IMR-90 (cell line): ENCODE data around the gene AGBL1. TPM values are rescaled to one million over a fixed set of nuclear protein-coding genes. Genes with fewer than 3 reads are reported as not detected.

Experiments used
- ATAC-seq: fragments of 200-7000 bp; cut with Tn5 transposase; 2 replicates; pipeline ENCODE4 v1.9.1; 2020; ENCODE audit warnings: low read depth, mild to moderate bottlenecking, moderate library complexity
- BruUV-seq: library from RNA; stranded (reverse); fragments of 400-500 nt; replicated peaks from 2 replicates; lab custom pipeline; 2021; lab: Mats Ljungman, UMichigan
- CTCF ChIA-PET: fragments of 300-600 bp; formaldehyde crosslinking; extraction: SDS; loops from one replicate; lab custom pipeline; 2021; ENCODE audit warnings: antibody characterized with exemption; lab: Yijun Ruan, JAX
- POLR2A ChIA-PET: fragments of 300-600 bp; sonication (Branson Sonifier 250); formaldehyde crosslinking; loops from one replicate; lab custom pipeline; 2022; ENCODE audit warnings: antibody characterized with exemption; ENCODE audit not compliant: unreplicated experiment; lab: Charles Lee
- DNase-seq: peaks from one replicate; pipeline ENCODE4 v3.0.0; 2013
- H2AFZ ChIP-seq: replicated peaks from 2 replicates; pipeline ENCODE3; 2013; ENCODE audit warnings: low read length, mild to moderate bottlenecking; ENCODE audit not compliant: poor library complexity
- H2AK5ac ChIP-seq: 2 replicates; pipeline ENCODE4 v1.6.1; 2013; ENCODE audit warnings: low read depth, low read length, inconsistent platforms
- H2AK9ac ChIP-seq: replicated peaks from 2 replicates; pipeline ENCODE3; 2013; ENCODE audit warnings: mild to moderate bottlenecking, low read depth, low read length, moderate library complexity; ENCODE audit not compliant: poor library complexity
- H2BK120ac ChIP-seq: 2 replicates; pipeline ENCODE4 v1.6.1; 2013; ENCODE audit warnings: low read depth, low read length, inconsistent platforms
- H2BK15ac ChIP-seq: 3 replicates; pipeline ENCODE4 v1.6.1; 2013; ENCODE audit warnings: low read depth, low read length, inconsistent platforms
- H2BK20ac ChIP-seq: 2 replicates; pipeline ENCODE4 v1.6.1; 2013; ENCODE audit warnings: low read depth, mild to moderate bottlenecking, inconsistent platforms, low read length, moderate library complexity
- H2BK5ac ChIP-seq: 2 replicates; pipeline ENCODE4 v1.6.1; 2013; ENCODE audit warnings: mild to moderate bottlenecking, low read depth, low read length, inconsistent platforms; ENCODE audit not compliant: poor library complexity, severe bottlenecking
- H3K14ac ChIP-seq: replicated peaks from 2 replicates; pipeline ENCODE4 v1.6.1; 2013; ENCODE audit warnings: low read depth, low read length, inconsistent platforms
- H3K18ac ChIP-seq: 2 replicates; pipeline ENCODE4 v1.6.1; 2013; ENCODE audit warnings: low read depth, low read length, control low read depth
- H3K23ac ChIP-seq: 2 replicates; pipeline ENCODE4 v1.6.1; 2013; ENCODE audit warnings: low read depth, low read length, inconsistent platforms
- H3K27ac ChIP-seq: 2 replicates; pipeline ENCODE4 v1.5.1; 2013; ENCODE audit warnings: mild to moderate bottlenecking, control low read depth, low read length; ENCODE audit not compliant: insufficient read depth
- H3K27me3 ChIP-seq: 2 replicates; pipeline ENCODE4 v1.6.1; 2013; ENCODE audit warnings: low read length; ENCODE audit not compliant: control insufficient read depth, insufficient read depth
- H3K36me3 ChIP-seq: 2 replicates; pipeline ENCODE4 v1.6.1; 2013; ENCODE audit warnings: low read length, mixed read lengths; ENCODE audit not compliant: control insufficient read depth, insufficient read depth
- H3K4ac ChIP-seq: 2 replicates; pipeline ENCODE4 v1.6.1; 2013; ENCODE audit warnings: low read depth, low read length, inconsistent platforms
- H3K4me1 ChIP-seq: 2 replicates; pipeline ENCODE4 v1.6.1; 2013; ENCODE audit warnings: low read length, mixed read lengths; ENCODE audit not compliant: control insufficient read depth, insufficient read depth
- H3K4me2 ChIP-seq: 2 replicates; pipeline ENCODE4 v1.6.1; 2013; ENCODE audit warnings: low read depth, mild to moderate bottlenecking, control low read depth, low read length, moderate library complexity
- H3K4me3 ChIP-seq: 2 replicates; pipeline ENCODE4 v1.5.1; 2013; ENCODE audit warnings: low read depth, mild to moderate bottlenecking, control low read depth, low read length, moderate library complexity; ENCODE audit not compliant: insufficient read depth
- H3K56ac ChIP-seq: 2 replicates; pipeline ENCODE4 v1.6.1; 2013; ENCODE audit warnings: low read length, inconsistent platforms; ENCODE audit not compliant: insufficient read depth; ENCODE audit errors: extremely low read depth
- H3K79me1 ChIP-seq, 2 experiments: 2 replicates each; pipeline ENCODE4 v1.6.1; 2013; ENCODE audit warnings: low read length in 2 of 2, inconsistent platforms in 1 of 2, low read depth in 1 of 2
- H3K9ac ChIP-seq: 2 replicates; pipeline ENCODE4 v1.6.1; 2013; ENCODE audit warnings: low read depth, low read length, control low read depth
- H3K9me1 ChIP-seq: 2 replicates; pipeline ENCODE4 v1.6.1; 2013; ENCODE audit warnings: low read length, inconsistent platforms; ENCODE audit not compliant: insufficient read depth
- H3K9me3 ChIP-seq: 2 replicates; pipeline ENCODE4 v1.6.1; 2013; ENCODE audit warnings: low read length; ENCODE audit not compliant: control insufficient read depth, insufficient read depth
- H4K20me1 ChIP-seq: 2 replicates; pipeline ENCODE4 v1.6.1; 2013; ENCODE audit warnings: low read length, inconsistent platforms; ENCODE audit not compliant: insufficient read depth
- H4K5ac ChIP-seq: 2 replicates; pipeline ENCODE4 v1.6.1; 2013; ENCODE audit warnings: mild to moderate bottlenecking, low read depth, low read length, control low read depth
- H4K8ac ChIP-seq, 2 experiments: 2 replicates each; pipeline ENCODE4 v1.6.1; 2013; ENCODE audit warnings: low read depth in 2 of 2, low read length in 2 of 2, control low read depth in 1 of 2, inconsistent platforms in 1 of 2
- H4K91ac ChIP-seq: 2 replicates; pipeline ENCODE4 v1.6.1; 2013; ENCODE audit warnings: low read depth, low read length, inconsistent platforms; ENCODE audit not compliant: insufficient read depth
- BHLHE40 ChIP-seq: fragments of 150-350 bp; IDR thresholded peaks from 2 replicates; pipeline ENCODE4 v1.6.1; 2016; ENCODE audit warnings: mild to moderate bottlenecking, low read depth, low read length
- CEBPB ChIP-seq: IDR thresholded peaks from 2 replicates; pipeline ENCODE4 v1.6.1; 2012; ENCODE audit warnings: low read depth, low read length, improper control_type of control experiment
- NFE2L2 ChIP-seq: fragments of 150-350 bp; IDR thresholded peaks from 2 replicates; pipeline ENCODE4 v1.6.1; 2016; ENCODE audit warnings: low read depth, mild to moderate bottlenecking, low read length
- POLR2A ChIP-seq: IDR thresholded peaks from 2 replicates; pipeline ENCODE4 v1.6.1; 2012; ENCODE audit warnings: mild to moderate bottlenecking, low read depth, low read length
- RCOR1 ChIP-seq: IDR thresholded peaks from 2 replicates; pipeline ENCODE4 v1.6.1; 2012; ENCODE audit warnings: mild to moderate bottlenecking, low read length, improper control_type of control experiment; ENCODE audit not compliant: insufficient replicate concordance
- SMC3 ChIP-seq: fragments of 150-350 bp; IDR thresholded peaks from 2 replicates; pipeline ENCODE4 v1.6.1; 2016; ENCODE audit warnings: low read depth, mild to moderate bottlenecking, antibody characterized with exemption, low read length, moderate library complexity
- WGBS, 2 experiments: methylation state at CpG; one replicate each; pipeline versions ENCODE4 v1.1.5 to v1.1.7; 2013; ENCODE audit warnings: missing lambda C conversion rate in 2 of 2; ENCODE audit not compliant: insufficient read length in 1 of 2; ENCODE audit errors: extremely low coverage in 2 of 2; 5-methylcytosine and 5-hydroxymethylcytosine counted together
- dilution Hi-C: fragments of 300-500 bp; cut with HindIII; formaldehyde crosslinking; loops from one replicate; pipeline ENCODE4 v1.14.3; 2018; ENCODE audit warnings: low sequenced_read_pairs; ENCODE audit not compliant: unreplicated experiment
- in situ Hi-C: fragments of 300-500 bp; cut with MboI; formaldehyde crosslinking; loops from 3 replicates; pipeline ENCODE4 v1.14.3; 2019; ENCODE audit warnings: low sequenced_read_pairs, inconsistent platforms, mixed read lengths
- intact Hi-C: fragments of 100-400 bp; cut with micrococcal nuclease; formaldehyde crosslinking; loops from 2 replicates; pipeline ENCODE4 v1.10.0; 2022
- polyA plus RNA-seq, 3 experiments: library from polyadenylated mRNA; depleted of rRNA; stranded (reverse); fragments of >200 nt; gene quantifications; 2 replicates each; pipeline ENCODE4 v1.2.3, GENCODE V29; 2012; ENCODE audit warnings: low replicate concordance in 1 of 3
- total RNA-seq: library from RNA; depleted of rRNA; stranded (reverse); fragments of >200 nt; gene quantifications from 2 replicates; pipeline ENCODE4 v1.2.3, GENCODE V29; 2012

Gene AGBL1
- total and polyA plus RNA-seq, 2 of the 4 experiments (the other 2 are of a cell fraction): not detected

GRCh38 chr15:86837294-86838061 lies 757.8 kb downstream of the AGBL1 start:
- no peak overlapping the region for H3K4ac ChIP-seq
- WGBS, 2 experiments: no CpG with 5 or more reads among the region's 4 CpGs

More at GRCh38 chr15:86837294-86838061, 757.8 kb downstream of the AGBL1 start:
- Histone ChIP-seq H3K27ac (no peak overlapping the region), H3K27me3 (no peaks in the 10 kb centered on the region), H3K79me1 (no peaks in the 10 kb centered on the region), H3K4me3 (no peak overlapping the region), H3K14ac (no peak overlapping the region), H3K56ac (no peak overlapping the region), H3K36me3 (no peaks in the 10 kb centered on the region), H2BK20ac (no peak overlapping the region), H3K23ac (no peak overlapping the region), H3K9me1 (no peaks in the 10 kb centered on the region), H3K4me1 (no peaks in the 10 kb centered on the region), H4K5ac (no peak overlapping the region), H2BK5ac (no peak overlapping the region), H4K91ac (no peak overlapping the region), H3K9me3 (peaks cover 9% of the 10 kb centered on the region), H3K9ac (no peak overlapping the region), H3K18ac (no peak overlapping the region), H2AFZ (no peak overlapping the region), H4K20me1 (no peaks in the 10 kb centered on the region), H4K8ac (no peak overlapping the region), H2BK120ac (no peak overlapping the region), H2AK5ac (no peak overlapping the region), H2BK15ac (no peak overlapping the region), H3K4me2 (no peak overlapping the region), H2AK9ac (no peak overlapping the region)
- no peak for DNase-seq
- intact Hi-C loops (no loop called here), in situ Hi-C loops (no loop called here), dilution Hi-C loops (no loop called here)
- CTCF ChIA-PET: no interaction called here
- no peak for ATAC-seq
- TF ChIP-seq BHLHE40: no peak
- no peak for TF ChIP-seq RCOR1
- no peak for TF ChIP-seq POLR2A
- TF ChIP-seq NFE2L2: no peak
- TF ChIP-seq SMC3: no peak
- TF ChIP-seq CEBPB: no peak
- BruUV-seq: no TSS peak
- POLR2A ChIA-PET: no interaction called here
